GM06990 (cell line): Measurements from ENCODE around the gene MORN5.

ENCODE experiments used
- DNase-seq: peaks from one replicate; pipeline ENCODE4 v3.0.0-alpha.2; 2011; ENCODE audit not compliant: insufficient read length; ENCODE audit errors: extremely low read depth
- H3K27me3 ChIP-seq: replicated peaks from 2 replicates; pipeline ENCODE4 v1.6.0; 2011; ENCODE audit warnings: low read length; ENCODE audit not compliant: control insufficient read depth, insufficient read depth
- H3K36me3 ChIP-seq: 2 replicates; pipeline ENCODE4 v1.5.1; 2011; ENCODE audit warnings: low read length; ENCODE audit not compliant: control insufficient read depth, insufficient read depth
- H3K4me3 ChIP-seq: replicated peaks from 2 replicates; pipeline ENCODE4 v1.5.1; 2011; ENCODE audit warnings: low read depth, mild to moderate bottlenecking, control low read depth, low read length
- CTCF ChIP-seq: IDR thresholded peaks from 2 replicates; pipeline ENCODE4 v1.5.1; 2011; ENCODE audit warnings: low read length, control low read depth, mild to moderate bottlenecking, inconsistent platforms; ENCODE audit not compliant: insufficient read depth, poor library complexity, severe bottlenecking

MORN5 gene

GRCh38 chr9:122190597-122191381, 31.1 kb downstream of the MORN5 start:
- H3K36me3 ChIP-seq = no peaks in the 10 kb centered on the region

GRCh38 chr9:122191584-122191983, 31.9 kb downstream of the MORN5 start:
- Histone ChIP-seq H3K27me3 (no peaks in the 10 kb centered on the region; the same call in 1 of the 2 replicates), H3K36me3 (no peaks in the 10 kb centered on the region), H3K4me3 (no peak overlapping the region)
- TF ChIP-seq CTCF = no peak
- no peak for DNase-seq

More at GRCh38 chr9:122190597-122191381, 31.1 kb downstream of the MORN5 start:
- TF ChIP-seq CTCF = no peak
- Histone ChIP-seq H3K4me3 (no peak overlapping the region), H3K27me3 (no peaks in the 10 kb centered on the region)
- DNase-seq = no peak

DNA sequence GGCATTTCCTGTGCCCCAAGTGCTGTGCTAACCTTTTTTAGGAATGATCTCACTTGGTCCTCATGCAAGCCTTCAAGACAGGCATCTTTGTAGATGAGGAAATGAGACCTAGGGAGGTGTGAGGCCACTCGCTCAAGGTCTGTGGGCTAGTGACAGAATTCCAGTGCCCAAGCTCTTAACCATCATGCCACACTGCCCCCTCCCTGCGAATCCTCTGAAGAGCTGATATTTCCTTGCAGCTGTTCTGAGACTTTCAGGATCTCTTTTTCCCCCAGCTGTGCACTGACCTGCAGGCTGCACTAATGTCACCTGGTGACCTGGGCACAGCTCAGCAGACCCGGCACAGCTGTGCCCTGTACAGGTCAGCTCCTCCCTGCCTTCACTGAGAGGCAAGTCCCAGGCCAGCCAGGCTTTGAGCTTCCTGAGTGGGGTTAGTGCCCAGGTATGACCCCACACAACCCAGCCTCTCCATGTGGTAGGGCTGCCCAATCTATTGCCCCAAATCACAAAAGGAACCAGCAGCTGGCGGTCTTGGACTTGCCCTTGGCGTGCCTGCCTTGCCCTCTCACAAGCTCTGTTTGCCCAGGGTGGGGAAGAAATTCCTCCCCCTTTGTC, 32.7 kb downstream of the MORN5 start:
- no peak for TF ChIP-seq CTCF
- no peak for DNase-seq
- H3K4me3 ChIP-seq = no peak overlapping the region
- no peaks in the 10 kb centered on the region for H3K36me3 ChIP-seq
- H3K27me3 ChIP-seq = no peaks in the 10 kb centered on the region; the same call in 1 of the 2 replicates

DNA sequence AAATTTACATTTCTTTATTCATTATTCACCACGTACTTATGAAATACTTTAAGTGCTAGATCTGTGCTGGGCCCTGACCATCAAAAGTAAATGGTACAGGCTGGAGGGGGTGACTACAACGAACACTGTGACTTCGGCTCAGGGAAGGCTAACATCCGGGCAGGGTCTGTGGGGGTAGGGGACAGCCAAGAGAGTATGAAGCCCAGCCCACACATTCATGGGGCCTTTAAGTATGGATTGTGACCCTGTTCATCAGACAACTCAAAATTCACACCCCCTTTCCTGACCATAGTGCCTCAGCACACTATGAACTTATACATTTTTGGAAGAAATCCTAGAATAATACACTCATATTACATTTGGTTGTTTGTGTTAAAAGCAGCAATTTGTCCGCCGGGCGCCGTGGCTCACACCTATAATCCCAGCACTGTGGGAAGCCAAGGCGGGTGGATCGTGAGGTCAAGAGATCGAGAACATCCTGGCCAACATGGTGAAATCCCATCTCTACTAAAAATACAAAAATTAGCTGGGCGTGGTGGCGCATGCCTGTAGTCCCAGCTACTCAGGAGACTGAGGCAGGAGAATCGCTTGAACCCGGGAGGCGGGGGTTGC, 33.3 kb downstream of the MORN5 start:
- no peak for TF ChIP-seq CTCF
- no peaks in the 10 kb centered on the region for H3K36me3 ChIP-seq
- no peak for DNase-seq
- no peak overlapping the region for H3K4me3 ChIP-seq
- H3K27me3 ChIP-seq = no peaks in the 10 kb centered on the region; the same call in 1 of the 2 replicates

DNA sequence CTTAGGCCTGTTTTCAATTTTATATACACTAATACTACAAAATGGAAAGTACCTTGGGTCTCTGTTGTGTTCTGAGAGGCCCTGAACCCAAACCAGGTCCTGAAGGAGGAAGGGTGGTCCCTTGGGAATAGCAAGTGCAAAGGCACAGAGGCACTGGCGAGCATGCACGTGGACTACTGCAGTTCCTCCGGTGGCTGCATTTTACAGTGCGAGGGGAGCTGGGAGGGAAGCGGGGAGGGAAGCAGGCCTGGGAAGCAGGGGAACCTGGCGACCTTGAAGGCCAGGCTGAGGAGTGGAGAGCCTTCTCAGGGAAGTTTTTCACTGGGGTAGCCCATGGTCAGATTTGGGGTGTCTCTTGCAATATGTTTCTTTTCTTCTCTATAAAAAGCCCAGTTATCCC, 33.9 kb downstream of the MORN5 start:
- no peaks in the 10 kb centered on the region for H3K36me3 ChIP-seq
- H3K4me3 ChIP-seq = no peak overlapping the region
- DNase-seq = no peak
- no peak for TF ChIP-seq CTCF
- no peaks in the 10 kb centered on the region; the same call in 1 of the 2 replicates for H3K27me3 ChIP-seq
